HepG2 (cell line): ENCODE results near the gene NOTO. TPM values are rescaled to one million over a fixed set of nuclear protein-coding genes. Genes with fewer than 3 reads are reported as not detected.

Source experiments
- CBX2 ChIP-seq, 2 experiments: fragments of 200-600 bp in 1 of 2; sonication (generic); formaldehyde crosslinking in 1 of 2; IDR thresholded peaks; 2 replicates each; pipeline versions ENCODE4 v1.7.0 to v1.8.1; 2018 to 2022; ENCODE audit warnings: low read depth in 2 of 2, low read length in 1 of 2, mild to moderate bottlenecking in 1 of 2, missing genetic modification reagents in 1 of 2
- CCAR2 ChIP-seq: fragments of 200-400 bp; formaldehyde crosslinking; optimal IDR thresholded peaks from 2 replicates; pipeline ENCODE3; 2018; ENCODE audit warnings: low read depth, mild to moderate bottlenecking, low read length, moderate library complexity
- HOXA3 ChIP-seq: sonication (generic); formaldehyde crosslinking; IDR thresholded peaks from 2 replicates; pipeline ENCODE4 v1.5.0; 2020; ENCODE audit warnings: missing genetic modification reagents
- SP1 ChIP-seq, 2 experiments: fragments of 450-650 bp in 1 of 2; sonication (generic) in 1 of 2; formaldehyde crosslinking in 1 of 2; IDR thresholded peaks; 2 replicates each; pipeline versions ENCODE4 v1.4.0 to v1.6.1; 2016 to 2020; ENCODE audit warnings: missing genetic modification reagents in 1 of 2
- THAP11 ChIP-seq: IDR thresholded peaks from 2 replicates; pipeline ENCODE4 v1.6.1; 2016; ENCODE audit warnings: missing biosample characterization, missing genetic modification reagents
- ZNF577 ChIP-seq: sonication (generic); formaldehyde crosslinking; IDR thresholded peaks from 2 replicates; pipeline ENCODE4 v1.4.0; 2020; ENCODE audit warnings: mild to moderate bottlenecking, low read depth, missing genetic modification reagents, borderline replicate concordance
- ZNF614 ChIP-seq: IDR thresholded peaks from 2 replicates; pipeline ENCODE4 v1.6.1; 2018; ENCODE audit warnings: missing biosample characterization, missing genetic modification reagents, inconsistent platforms, borderline replicate concordance
- ZNF674 ChIP-seq: sonication (generic); formaldehyde crosslinking; IDR thresholded peaks from 2 replicates; pipeline ENCODE4 v1.5.0; 2020; ENCODE audit warnings: low read depth, mild to moderate bottlenecking, missing genetic modification reagents
- ZNF790 ChIP-seq: sonication (generic); formaldehyde crosslinking; IDR thresholded peaks from 2 replicates; pipeline ENCODE4 v1.8.0; 2022; ENCODE audit warnings: missing genetic modification reagents, mild to moderate bottlenecking, borderline replicate concordance
- polyA plus RNA-seq, 8 experiments: library from polyadenylated mRNA; depleted of rRNA in 3 of 8; stranded (reverse) in 7 of 8; unstranded in 1 of 8; fragments of >200 nt; fragmentation: Illumina TruSeq in 4 of 8; extraction: Trizol in 4 of 8; gene quantifications; 2 replicates each; pipeline versions ENCODE4 v1.2.1 to v1.2.3, GENCODE V29; 2011 to 2016; ENCODE audit warnings: low read depth in 4 of 8, missing spikeins in 1 of 8, mixed read lengths in 1 of 8; ENCODE audit not compliant: insufficient read depth in 1 of 8
- total RNA-seq, 5 experiments: library from RNA; depleted of rRNA; stranded (reverse); fragments of >200 nt; fragmentation: Illumina TruSeq; extraction: Trizol; gene quantifications; 2 replicates each; pipeline ENCODE4 v1.2.3, GENCODE V29; 2016; ENCODE audit warnings: low read depth in 1 of 5
- TF ChIP-seq, protein P1 (sequence below): sonication (generic); formaldehyde crosslinking; IDR thresholded peaks from 2 replicates; pipeline ENCODE4 v1.4.0; 2020; ENCODE audit warnings: missing genetic modification reagents
- TF ChIP-seq, protein P2 (sequence below): sonication (generic); formaldehyde crosslinking; IDR thresholded peaks from 2 replicates; pipeline ENCODE4 v1.9.0; 2021; ENCODE audit warnings: mild to moderate bottlenecking, missing genetic modification reagents
- TF ChIP-seq, protein P3 (sequence below), 2 experiments: sonication (generic) in 1 of 2; formaldehyde crosslinking in 1 of 2; IDR thresholded peaks; 2 replicates each; pipeline versions ENCODE4 v1.5.1 to v1.6.1; 2011 to 2020; ENCODE audit warnings: borderline replicate concordance in 1 of 2, low read depth in 1 of 2, low read length in 1 of 2, mild to moderate bottlenecking in 1 of 2, missing genetic modification reagents in 1 of 2, moderate library complexity in 1 of 2
- TF ChIP-seq, protein P4 (sequence below): sonication (generic); formaldehyde crosslinking; IDR thresholded peaks from 2 replicates; pipeline ENCODE4 v1.5.1; 2020; ENCODE audit warnings: missing genetic modification reagents, mild to moderate bottlenecking, borderline replicate concordance

Gene NOTO
- total and polyA plus RNA-seq, 2 of the 13 experiments (the other 11 are each of a cell fraction or from before 2014, with no cell fraction given), result not detected

- TF ChIP-seq, protein P1, sequence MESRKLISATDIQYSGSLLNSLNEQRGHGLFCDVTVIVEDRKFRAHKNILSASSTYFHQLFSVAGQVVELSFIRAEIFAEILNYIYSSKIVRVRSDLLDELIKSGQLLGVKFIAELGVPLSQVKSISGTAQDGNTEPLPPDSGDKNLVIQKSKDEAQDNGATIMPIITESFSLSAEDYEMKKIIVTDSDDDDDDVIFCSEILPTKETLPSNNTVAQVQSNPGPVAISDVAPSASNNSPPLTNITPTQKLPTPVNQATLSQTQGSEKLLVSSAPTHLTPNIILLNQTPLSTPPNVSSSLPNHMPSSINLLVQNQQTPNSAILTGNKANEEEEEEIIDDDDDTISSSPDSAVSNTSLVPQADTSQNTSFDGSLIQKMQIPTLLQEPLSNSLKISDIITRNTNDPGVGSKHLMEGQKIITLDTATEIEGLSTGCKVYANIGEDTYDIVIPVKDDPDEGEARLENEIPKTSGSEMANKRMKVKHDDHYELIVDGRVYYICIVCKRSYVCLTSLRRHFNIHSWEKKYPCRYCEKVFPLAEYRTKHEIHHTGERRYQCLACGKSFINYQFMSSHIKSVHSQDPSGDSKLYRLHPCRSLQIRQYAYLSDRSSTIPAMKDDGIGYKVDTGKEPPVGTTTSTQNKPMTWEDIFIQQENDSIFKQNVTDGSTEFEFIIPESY, result peak; percentile 90
- no peak for TF ChIP-seq SP1 (IDR thresholded peaks at IDR 0.05)
- TF ChIP-seq SP1 (CRISPR knock-in tag; IDR thresholded peaks at IDR 0.05), result no peak
- peak; percentile 64; the same call in 1 of the 2 replicates for TF ChIP-seq ZNF790 (CRISPR knock-in tag)
- TF ChIP-seq ZNF674 (CRISPR knock-in tag), result no peak
- TF ChIP-seq THAP11 (CRISPR knock-in tag), result no peak
- no peak for TF ChIP-seq CCAR2
- TF ChIP-seq, protein P2, sequence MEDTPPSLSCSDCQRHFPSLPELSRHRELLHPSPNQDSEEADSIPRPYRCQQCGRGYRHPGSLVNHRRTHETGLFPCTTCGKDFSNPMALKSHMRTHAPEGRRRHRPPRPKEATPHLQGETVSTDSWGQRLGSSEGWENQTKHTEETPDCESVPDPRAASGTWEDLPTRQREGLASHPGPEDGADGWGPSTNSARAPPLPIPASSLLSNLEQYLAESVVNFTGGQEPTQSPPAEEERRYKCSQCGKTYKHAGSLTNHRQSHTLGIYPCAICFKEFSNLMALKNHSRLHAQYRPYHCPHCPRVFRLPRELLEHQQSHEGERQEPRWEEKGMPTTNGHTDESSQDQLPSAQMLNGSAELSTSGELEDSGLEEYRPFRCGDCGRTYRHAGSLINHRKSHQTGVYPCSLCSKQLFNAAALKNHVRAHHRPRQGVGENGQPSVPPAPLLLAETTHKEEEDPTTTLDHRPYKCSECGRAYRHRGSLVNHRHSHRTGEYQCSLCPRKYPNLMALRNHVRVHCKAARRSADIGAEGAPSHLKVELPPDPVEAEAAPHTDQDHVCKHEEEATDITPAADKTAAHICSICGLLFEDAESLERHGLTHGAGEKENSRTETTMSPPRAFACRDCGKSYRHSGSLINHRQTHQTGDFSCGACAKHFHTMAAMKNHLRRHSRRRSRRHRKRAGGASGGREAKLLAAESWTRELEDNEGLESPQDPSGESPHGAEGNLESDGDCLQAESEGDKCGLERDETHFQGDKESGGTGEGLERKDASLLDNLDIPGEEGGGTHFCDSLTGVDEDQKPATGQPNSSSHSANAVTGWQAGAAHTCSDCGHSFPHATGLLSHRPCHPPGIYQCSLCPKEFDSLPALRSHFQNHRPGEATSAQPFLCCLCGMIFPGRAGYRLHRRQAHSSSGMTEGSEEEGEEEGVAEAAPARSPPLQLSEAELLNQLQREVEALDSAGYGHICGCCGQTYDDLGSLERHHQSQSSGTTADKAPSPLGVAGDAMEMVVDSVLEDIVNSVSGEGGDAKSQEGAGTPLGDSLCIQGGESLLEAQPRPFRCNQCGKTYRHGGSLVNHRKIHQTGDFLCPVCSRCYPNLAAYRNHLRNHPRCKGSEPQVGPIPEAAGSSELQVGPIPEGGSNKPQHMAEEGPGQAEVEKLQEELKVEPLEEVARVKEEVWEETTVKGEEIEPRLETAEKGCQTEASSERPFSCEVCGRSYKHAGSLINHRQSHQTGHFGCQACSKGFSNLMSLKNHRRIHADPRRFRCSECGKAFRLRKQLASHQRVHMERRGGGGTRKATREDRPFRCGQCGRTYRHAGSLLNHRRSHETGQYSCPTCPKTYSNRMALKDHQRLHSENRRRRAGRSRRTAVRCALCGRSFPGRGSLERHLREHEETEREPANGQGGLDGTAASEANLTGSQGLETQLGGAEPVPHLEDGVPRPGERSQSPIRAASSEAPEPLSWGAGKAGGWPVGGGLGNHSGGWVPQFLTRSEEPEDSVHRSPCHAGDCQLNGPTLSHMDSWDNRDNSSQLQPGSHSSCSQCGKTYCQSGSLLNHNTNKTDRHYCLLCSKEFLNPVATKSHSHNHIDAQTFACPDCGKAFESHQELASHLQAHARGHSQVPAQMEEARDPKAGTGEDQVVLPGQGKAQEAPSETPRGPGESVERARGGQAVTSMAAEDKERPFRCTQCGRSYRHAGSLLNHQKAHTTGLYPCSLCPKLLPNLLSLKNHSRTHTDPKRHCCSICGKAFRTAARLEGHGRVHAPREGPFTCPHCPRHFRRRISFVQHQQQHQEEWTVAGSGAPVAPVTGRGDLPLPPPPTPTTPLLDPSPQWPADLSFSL (CRISPR knock-in tag), result 0 out of 2 replicates have a peak, but pooled peaks have one; percentile 22
- TF ChIP-seq CBX2 (IDR thresholded peaks at IDR 0.05; ENCODE audit: low read depth, low read length), result no peak
- TF ChIP-seq CBX2 (CRISPR knock-in tag; IDR thresholded peaks at IDR 0.05; ENCODE audit: low read depth), result no peak
- TF ChIP-seq, protein P3, sequence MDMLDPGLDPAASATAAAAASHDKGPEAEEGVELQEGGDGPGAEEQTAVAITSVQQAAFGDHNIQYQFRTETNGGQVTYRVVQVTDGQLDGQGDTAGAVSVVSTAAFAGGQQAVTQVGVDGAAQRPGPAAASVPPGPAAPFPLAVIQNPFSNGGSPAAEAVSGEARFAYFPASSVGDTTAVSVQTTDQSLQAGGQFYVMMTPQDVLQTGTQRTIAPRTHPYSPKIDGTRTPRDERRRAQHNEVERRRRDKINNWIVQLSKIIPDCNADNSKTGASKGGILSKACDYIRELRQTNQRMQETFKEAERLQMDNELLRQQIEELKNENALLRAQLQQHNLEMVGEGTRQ (IDR thresholded peaks at IDR 0.05; ENCODE audit: low read depth, low read length), result no peak
- TF ChIP-seq, protein P3 (CRISPR knock-in tag; IDR thresholded peaks at IDR 0.05; ENCODE audit: borderline replicate concordance), result no peak
- TF ChIP-seq ZNF614 (CRISPR knock-in tag), result no peak
- TF ChIP-seq ZNF577, result no peak
- TF ChIP-seq, protein P4, sequence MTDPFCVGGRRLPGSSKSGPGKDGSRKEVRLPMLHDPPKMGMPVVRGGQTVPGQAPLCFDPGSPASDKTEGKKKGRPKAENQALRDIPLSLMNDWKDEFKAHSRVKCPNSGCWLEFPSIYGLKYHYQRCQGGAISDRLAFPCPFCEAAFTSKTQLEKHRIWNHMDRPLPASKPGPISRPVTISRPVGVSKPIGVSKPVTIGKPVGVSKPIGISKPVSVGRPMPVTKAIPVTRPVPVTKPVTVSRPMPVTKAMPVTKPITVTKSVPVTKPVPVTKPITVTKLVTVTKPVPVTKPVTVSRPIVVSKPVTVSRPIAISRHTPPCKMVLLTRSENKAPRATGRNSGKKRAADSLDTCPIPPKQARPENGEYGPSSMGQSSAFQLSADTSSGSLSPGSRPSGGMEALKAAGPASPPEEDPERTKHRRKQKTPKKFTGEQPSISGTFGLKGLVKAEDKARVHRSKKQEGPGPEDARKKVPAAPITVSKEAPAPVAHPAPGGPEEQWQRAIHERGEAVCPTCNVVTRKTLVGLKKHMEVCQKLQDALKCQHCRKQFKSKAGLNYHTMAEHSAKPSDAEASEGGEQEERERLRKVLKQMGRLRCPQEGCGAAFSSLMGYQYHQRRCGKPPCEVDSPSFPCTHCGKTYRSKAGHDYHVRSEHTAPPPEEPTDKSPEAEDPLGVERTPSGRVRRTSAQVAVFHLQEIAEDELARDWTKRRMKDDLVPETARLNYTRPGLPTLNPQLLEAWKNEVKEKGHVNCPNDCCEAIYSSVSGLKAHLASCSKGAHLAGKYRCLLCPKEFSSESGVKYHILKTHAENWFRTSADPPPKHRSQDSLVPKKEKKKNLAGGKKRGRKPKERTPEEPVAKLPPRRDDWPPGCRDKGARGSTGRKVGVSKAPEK (CRISPR knock-in tag), result no peak
- TF ChIP-seq HOXA3, result no peak
These were observed 33.1 kb downstream of the NOTO start (continued) for GRCh38 chr2:73235315-73236028.
